ENCODE data around the gene HBG2.
A peak's percentile ranks its signal among the peaks of the same experiment; 100 is the strongest.

Gene HBG2

GRCh38 chr11:5226732-5227310 is 27.8 kb downstream of the HBG2 start, which contains the start of gene HBB:
TSS of gene HBB (minus strand) at chr11:5227071. CDS start at chr11:5227021, 50 bp downstream.
- Histone ChIP-seq H3K4me3 (ENCODE audit: low read length) (no peak within 1 kb of the TSS), H3K36me3 (ENCODE audit: control insufficient read depth, insufficient read depth, low read length, severe bottlenecking) (no peaks in the 10 kb centered on the region), H3K27me3 (replicated peaks; ENCODE audit: control insufficient read depth, insufficient read depth, low read length) (no peaks in the 10 kb centered on the region), H3K9ac (ENCODE audit: low read length) (no peak within 1 kb of the TSS), H3K9me3 (ENCODE audit: control insufficient read depth, low read length) (no peaks in the 10 kb centered on the region), H3K4me1 (ENCODE audit: control insufficient read depth, insufficient read depth, low read length) (no peaks in the 10 kb centered on the region)
- DNase-seq (ENCODE audit: low read depth), result no peak

DNA sequence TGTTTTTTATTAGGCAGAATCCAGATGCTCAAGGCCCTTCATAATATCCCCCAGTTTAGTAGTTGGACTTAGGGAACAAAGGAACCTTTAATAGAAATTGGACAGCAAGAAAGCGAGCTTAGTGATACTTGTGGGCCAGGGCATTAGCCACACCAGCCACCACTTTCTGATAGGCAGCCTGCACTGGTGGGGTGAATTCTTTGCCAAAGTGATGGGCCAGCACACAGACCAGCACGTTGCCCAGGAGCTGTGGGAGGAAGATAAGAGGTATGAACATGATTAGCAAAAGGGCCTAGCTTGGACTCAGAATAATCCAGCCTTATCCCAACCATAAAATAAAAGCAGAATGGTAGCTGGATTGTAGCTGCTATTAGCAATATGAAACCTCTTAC is 29.1 kb downstream of the HBG2 start:
- Histone ChIP-seq H3K4me3 (ENCODE audit: low read length) (no peak overlapping the region), H3K9ac (ENCODE audit: low read length) (no peak overlapping the region), H3K4me1 (ENCODE audit: control insufficient read depth, insufficient read depth, low read length) (no peaks in the 10 kb centered on the region), H3K27me3 (replicated peaks; ENCODE audit: control insufficient read depth, insufficient read depth, low read length) (no peaks in the 10 kb centered on the region), H3K9me3 (ENCODE audit: control insufficient read depth, low read length) (no peaks in the 10 kb centered on the region), H3K36me3 (ENCODE audit: control insufficient read depth, insufficient read depth, low read length, severe bottlenecking) (no peaks in the 10 kb centered on the region)
- DNase-seq (ENCODE audit: low read depth), result no peak

DNA sequence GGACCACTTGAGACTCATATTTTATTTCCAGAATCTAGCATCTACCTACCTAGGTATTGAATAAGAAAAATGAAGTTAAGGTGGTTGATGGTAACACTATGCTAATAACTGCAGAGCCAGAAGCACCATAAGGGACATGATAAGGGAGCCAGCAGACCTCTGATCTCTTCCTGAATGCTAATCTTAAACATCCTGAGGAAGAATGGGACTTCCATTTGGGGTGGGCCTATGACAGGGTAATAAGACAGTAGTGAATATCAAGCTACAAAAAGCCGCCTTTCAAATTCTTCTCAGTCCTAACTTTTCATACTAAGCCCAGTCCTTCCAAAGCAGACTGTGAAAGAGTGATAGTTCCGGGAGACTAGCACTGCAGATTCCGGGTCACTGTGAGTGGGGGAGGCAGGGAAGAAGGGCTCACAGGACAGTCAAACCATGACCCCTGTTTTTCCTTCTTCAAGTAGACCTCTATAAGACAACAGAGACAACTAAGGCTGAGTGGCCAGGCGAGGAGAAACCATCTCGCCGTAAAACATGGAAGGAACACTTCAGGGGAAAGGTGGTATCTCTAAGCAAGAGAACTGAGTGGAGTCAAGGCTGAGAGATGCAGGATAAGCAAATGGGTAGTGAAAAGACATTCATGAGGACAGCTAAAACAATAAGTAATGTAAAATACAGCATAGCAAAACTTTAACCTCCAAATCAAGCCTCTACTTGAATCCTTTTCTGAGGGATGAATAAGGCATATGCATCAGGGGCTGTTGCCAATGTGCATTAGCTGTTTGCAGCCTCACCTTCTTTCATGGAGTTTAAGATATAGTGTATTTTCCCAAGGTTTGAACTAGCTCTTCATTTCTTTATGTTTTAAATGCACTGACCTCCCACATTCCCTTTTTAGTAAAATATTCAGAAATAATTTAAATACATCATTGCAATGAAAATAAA is 29.8 kb downstream of the HBG2 start:
- H3K4me1 ChIP-seq (ENCODE audit: control insufficient read depth, insufficient read depth, low read length), result no peaks in the 10 kb centered on the region
- H3K9me3 ChIP-seq (ENCODE audit: control insufficient read depth, low read length), result no peaks in the 10 kb centered on the region
- DNase-seq (ENCODE audit: low read depth), result no peak
- no peaks in the 10 kb centered on the region for H3K36me3 ChIP-seq (ENCODE audit: control insufficient read depth, insufficient read depth, low read length, severe bottlenecking)
- no peak overlapping the region for H3K9ac ChIP-seq (ENCODE audit: low read length)
- H3K27me3 ChIP-seq (replicated peaks; ENCODE audit: control insufficient read depth, insufficient read depth, low read length), result no peaks in the 10 kb centered on the region
- H3K4me3 ChIP-seq (ENCODE audit: low read length), result no peak overlapping the region

DNA sequence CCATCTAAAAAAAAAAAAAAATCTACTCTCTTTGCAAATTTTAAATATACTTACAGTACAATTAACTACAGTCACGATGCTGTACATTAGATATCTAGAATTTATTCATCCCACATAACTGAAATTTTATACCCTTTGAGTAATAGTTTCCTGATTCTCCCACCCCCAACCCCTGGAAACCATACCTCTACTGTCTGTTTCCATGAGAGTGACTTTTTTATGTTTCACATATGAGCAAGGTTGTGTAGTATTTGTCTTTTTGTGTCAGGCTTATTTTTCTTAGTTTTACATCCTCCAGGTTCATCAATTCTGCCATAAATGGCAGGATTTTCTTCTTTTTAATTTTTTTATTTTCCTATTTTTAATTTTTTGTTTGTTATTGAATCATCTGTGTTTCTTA is 30.9 kb downstream of the HBG2 start:
- Histone ChIP-seq H3K27me3 (replicated peaks; ENCODE audit: control insufficient read depth, insufficient read depth, low read length) (no peaks in the 10 kb centered on the region), H3K9ac (ENCODE audit: low read length) (no peak overlapping the region), H3K36me3 (ENCODE audit: control insufficient read depth, insufficient read depth, low read length, severe bottlenecking) (no peaks in the 10 kb centered on the region), H3K4me1 (ENCODE audit: control insufficient read depth, insufficient read depth, low read length) (no peaks in the 10 kb centered on the region), H3K4me3 (ENCODE audit: low read length) (no peak overlapping the region), H3K9me3 (ENCODE audit: control insufficient read depth, low read length) (no peaks in the 10 kb centered on the region)
- no peak for DNase-seq (ENCODE audit: low read depth)

DNA sequence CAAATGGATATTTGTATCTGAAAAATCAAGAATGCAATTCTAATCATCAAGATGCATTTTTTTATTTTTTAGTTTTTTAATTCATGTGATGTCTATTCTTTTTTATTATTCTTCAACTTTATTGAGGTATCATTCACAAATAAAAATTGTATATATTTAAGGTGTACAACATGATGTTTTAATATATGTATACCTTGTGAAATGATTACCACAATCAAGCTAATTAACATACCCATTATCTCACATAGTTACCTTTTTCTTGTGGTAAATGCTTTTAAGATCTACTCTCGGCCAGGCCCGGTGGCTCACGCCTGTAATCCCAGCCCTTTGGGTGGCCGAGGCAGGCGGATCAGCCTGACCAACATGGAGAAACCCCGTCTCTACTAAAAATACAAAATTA is 31.4 kb downstream of the HBG2 start:
- no peaks in the 10 kb centered on the region for H3K36me3 ChIP-seq (ENCODE audit: control insufficient read depth, insufficient read depth, low read length, severe bottlenecking)
- H3K27me3 ChIP-seq (replicated peaks; ENCODE audit: control insufficient read depth, insufficient read depth, low read length), result no peaks in the 10 kb centered on the region
- no peak overlapping the region for H3K4me3 ChIP-seq (ENCODE audit: low read length)
- no peaks in the 10 kb centered on the region for H3K9me3 ChIP-seq (ENCODE audit: control insufficient read depth, low read length)
- DNase-seq (ENCODE audit: low read depth), result no peak
- H3K4me1 ChIP-seq (ENCODE audit: control insufficient read depth, insufficient read depth, low read length), result no peaks in the 10 kb centered on the region
- no peak overlapping the region for H3K9ac ChIP-seq (ENCODE audit: low read length)

- DNase-seq (ENCODE audit: low read depth), result no peak
- Histone ChIP-seq H3K27me3 (replicated peaks; ENCODE audit: control insufficient read depth, insufficient read depth, low read length) (no peaks in the 10 kb centered on the region), H3K36me3 (ENCODE audit: control insufficient read depth, insufficient read depth, low read length, severe bottlenecking) (no peaks in the 10 kb centered on the region), H3K4me3 (ENCODE audit: low read length) (no peak overlapping the region), H3K9me3 (ENCODE audit: control insufficient read depth, low read length) (peaks cover 5% of the 10 kb centered on the region), H3K4me1 (ENCODE audit: control insufficient read depth, insufficient read depth, low read length) (no peaks in the 10 kb centered on the region), H3K9ac (ENCODE audit: low read length) (no peak overlapping the region)
Measured at GRCh38 chr11:5210376-5210885, 44.1 kb downstream of the HBG2 start.

DNA sequence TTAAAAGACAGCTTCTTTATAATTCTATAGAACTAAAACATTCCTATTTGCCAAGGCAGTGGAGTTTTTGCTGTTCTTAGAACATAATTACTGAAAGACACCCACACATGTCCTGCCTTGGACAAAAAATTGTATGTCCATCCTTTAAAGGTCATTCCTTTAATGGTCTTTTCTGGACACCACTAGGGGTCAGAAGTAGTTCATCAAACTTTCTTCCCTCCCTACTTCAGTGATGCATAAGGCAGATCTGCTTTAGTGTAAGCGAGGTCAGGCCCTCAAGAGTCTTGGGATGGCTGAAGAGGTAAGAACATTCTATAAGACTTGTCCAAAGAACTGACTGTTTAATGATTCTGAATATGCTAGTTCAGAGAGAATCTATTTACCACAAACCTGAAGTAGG is 49.8 kb downstream of the HBG2 start:
- peak; percentile 86 for DNase-seq (ENCODE audit: low read depth)

GRCh38 chr11:5203366-5203765 is 51.2 kb downstream of the HBG2 start:
- Histone ChIP-seq H3K4me3 (ENCODE audit: low read length) (no peak overlapping the region), H3K9me3 (ENCODE audit: control insufficient read depth, low read length) (no peaks in the 10 kb centered on the region), H3K36me3 (ENCODE audit: control insufficient read depth, insufficient read depth, low read length, severe bottlenecking) (no peaks in the 10 kb centered on the region), H3K9ac (ENCODE audit: low read length) (no peak overlapping the region), H3K27me3 (replicated peaks; ENCODE audit: control insufficient read depth, insufficient read depth, low read length) (no peaks in the 10 kb centered on the region), H3K4me1 (ENCODE audit: control insufficient read depth, insufficient read depth, low read length) (peaks cover 3% of the 10 kb centered on the region)
- peak; percentile 24 for DNase-seq (ENCODE audit: low read depth)

More for the DNA sequence above, 49.8 kb downstream of the HBG2 start:
- Histone ChIP-seq H3K4me3 (ENCODE audit: low read length) (no peak overlapping the region), H3K4me1 (ENCODE audit: control insufficient read depth, insufficient read depth, low read length) (peaks cover 3% of the 10 kb centered on the region), H3K9me3 (ENCODE audit: control insufficient read depth, low read length) (no peaks in the 10 kb centered on the region), H3K27me3 (replicated peaks; ENCODE audit: control insufficient read depth, insufficient read depth, low read length) (no peaks in the 10 kb centered on the region), H3K9ac (ENCODE audit: low read length) (no peak overlapping the region), H3K36me3 (ENCODE audit: control insufficient read depth, insufficient read depth, low read length, severe bottlenecking) (no peaks in the 10 kb centered on the region)
